Mucosa of descending colon (tissue), 3 donors: ENCODE data around the gene HINT2. TPM values are rescaled to one million over a fixed set of nuclear protein-coding genes. Genes with fewer than 3 reads are reported as not detected.

Experiments used
- ATAC-seq: fragments of 200-7000 bp; cut with Tn5 transposase; one replicate; pipeline ENCODE4 v1.9.1; 2020; ENCODE audit warnings: mild to moderate bottlenecking, moderate library complexity
- DNase-seq, 3 donors: peaks; one replicate each; pipeline ENCODE4 v3.0.0-alpha.2; 2020
- H3K36me3 ChIP-seq: fragments of 200-600 bp; one replicate; pipeline ENCODE4 v1.8.0; 2021; ENCODE audit warnings: low read depth, mild to moderate bottlenecking
- H3K4me1 ChIP-seq: fragments of 200-600 bp; one replicate; pipeline ENCODE4 v1.8.0; 2021; ENCODE audit warnings: low read depth, mild to moderate bottlenecking
- H3K4me3 ChIP-seq: fragments of 200-600 bp; one replicate; pipeline ENCODE4 v1.8.0; 2021; ENCODE audit warnings: mild to moderate bottlenecking
- H3K9me3 ChIP-seq: fragments of 200-600 bp; one replicate; pipeline ENCODE4 v1.8.0; 2021; ENCODE audit warnings: mild to moderate bottlenecking
- CTCF ChIP-seq: fragments of 200-600 bp; IDR thresholded peaks from one replicate; pipeline ENCODE4 v1.8.0; 2022; ENCODE audit warnings: antibody characterized with exemption, mild to moderate bottlenecking
- intact Hi-C, 2 donors: fragments of 100-400 bp; cut with DNase I in 1 of 2; cut with micrococcal nuclease in 1 of 2; formaldehyde crosslinking; loops; one replicate each; pipeline versions ENCODE4 v1.11.0 to v1.11.1; 2022; cut with DNase I, micrococcal nuclease
- total RNA-seq, 3 donors: library from RNA; stranded (reverse); fragmentation: NEBNext Ultra II Directional in 2 of 3; extraction: Animal tissue kit (Norgen Biotek cat#: 25700) in 2 of 3; gene quantifications; one replicate each; pipeline versions ENCODE4 v1.2.1 to v1.2.4, GENCODE V29; 2021 to 2023
- donor health status: DM: no; HTN: no; CAD: no; lungs with moderate emphysema.
- donor health status: DM: no; HTN: no; CAD: no.
- donor health status: DM: no; HTN: yes; CAD: no.

Gene HINT2
- total RNA-seq, 3 donors from 2014 or later = 38.9 to 68.6 (median 54.6) TPM

GRCh38 chr9:35839926-35840325 lies 25.1 kb upstream of the HINT2 start:
- H3K36me3 ChIP-seq = no peaks in the 10 kb centered on the region
- intact Hi-C loops = loop anchor here in 1 of 2 donors (10.0 kb wide), 1 partner anchor 45 kb away; no protein-coding TSS in a partner anchor
- ATAC-seq = no peak

GRCh38 chr9:35836595-35836994 lies 21.8 kb upstream of the HINT2 start:
- no peak for TF ChIP-seq CTCF
- Histone ChIP-seq H3K36me3 (no peaks in the 10 kb centered on the region), H3K9me3 (no peaks in the 10 kb centered on the region), H3K4me3 (no peak overlapping the region), H3K4me1 (peaks cover 33% of the 10 kb centered on the region)
- ATAC-seq (no peak), DNase-seq (no peak)
- intact Hi-C loops = loop anchor here in 1 of 2 donors (10.0 kb wide), 1 partner anchor 48 kb away; no protein-coding TSS in a partner anchor

More at GRCh38 chr9:35839926-35840325, 25.1 kb upstream of the HINT2 start:
- no peaks in the 10 kb centered on the region for H3K9me3 ChIP-seq
- no peak for DNase-seq
- no peak for TF ChIP-seq CTCF
- H3K4me1 ChIP-seq = peaks cover 22% of the 10 kb centered on the region
- no peak overlapping the region for H3K4me3 ChIP-seq

GRCh38 chr9:35835766-35836165 lies 20.9 kb upstream of the HINT2 start:
- no peak for TF ChIP-seq CTCF
- Histone ChIP-seq H3K4me1 (peaks cover 33% of the 10 kb centered on the region), H3K4me3 (no peak overlapping the region), H3K9me3 (no peaks in the 10 kb centered on the region), H3K36me3 (no peaks in the 10 kb centered on the region)
- peak; percentile 7 for ATAC-seq
- DNase-seq = peak in 1 of 3 donors; percentile 12
- intact Hi-C loops = loop anchor here in 1 of 2 donors (10.0 kb wide), 1 partner anchor 49 kb away; no protein-coding TSS in a partner anchor

GRCh38 chr9:35835216-35835632 lies 20.4 kb upstream of the HINT2 start:
- Histone ChIP-seq H3K9me3 (no peaks in the 10 kb centered on the region), H3K4me3 (no peak overlapping the region), H3K4me1 (peaks cover 33% of the 10 kb centered on the region), H3K36me3 (no peaks in the 10 kb centered on the region)
- peak; percentile 25 for TF ChIP-seq CTCF
- peak; percentile 76 for ATAC-seq
- peak; percentile 62 to 68 (median 66) for DNase-seq
- intact Hi-C loops = loop anchor here in 1 of 2 donors (10.0 kb wide), 1 partner anchor 50 kb away; no protein-coding TSS in a partner anchor

- Histone ChIP-seq H3K9me3 (no peaks in the 10 kb centered on the region), H3K36me3 (no peaks in the 10 kb centered on the region), H3K4me3 (no peak overlapping the region), H3K4me1 (peaks cover 39% of the 10 kb centered on the region)
- intact Hi-C loops = loop anchor here in 1 of 2 donors (10.0 kb wide), 1 partner anchor 50 kb away; no protein-coding TSS in a partner anchor
- TF ChIP-seq CTCF = no peak
- ATAC-seq (no peak), DNase-seq (peak in 1 of 3 donors; percentile 17)
These were observed 19.7 kb upstream of the HINT2 start for GRCh38 chr9:35834260-35835215.
